HG02678 (cell line): ENCODE measurements around the gene NRXN3.
"Not testable (repeated sequence)": the region's sequence is repeated elsewhere in the genome, so short reads cannot be mapped to it uniquely, and the experiment has no call there.

Experiments
- ATAC-seq: cut with Tn5 transposase; IDR thresholded peaks from one replicate; pipeline ENCODE4 v1.9.1; 2021; ENCODE audit warnings: mild to moderate bottlenecking, moderate library complexity; ENCODE audit not compliant: unreplicated experiment

Gene NRXN3

DNA sequence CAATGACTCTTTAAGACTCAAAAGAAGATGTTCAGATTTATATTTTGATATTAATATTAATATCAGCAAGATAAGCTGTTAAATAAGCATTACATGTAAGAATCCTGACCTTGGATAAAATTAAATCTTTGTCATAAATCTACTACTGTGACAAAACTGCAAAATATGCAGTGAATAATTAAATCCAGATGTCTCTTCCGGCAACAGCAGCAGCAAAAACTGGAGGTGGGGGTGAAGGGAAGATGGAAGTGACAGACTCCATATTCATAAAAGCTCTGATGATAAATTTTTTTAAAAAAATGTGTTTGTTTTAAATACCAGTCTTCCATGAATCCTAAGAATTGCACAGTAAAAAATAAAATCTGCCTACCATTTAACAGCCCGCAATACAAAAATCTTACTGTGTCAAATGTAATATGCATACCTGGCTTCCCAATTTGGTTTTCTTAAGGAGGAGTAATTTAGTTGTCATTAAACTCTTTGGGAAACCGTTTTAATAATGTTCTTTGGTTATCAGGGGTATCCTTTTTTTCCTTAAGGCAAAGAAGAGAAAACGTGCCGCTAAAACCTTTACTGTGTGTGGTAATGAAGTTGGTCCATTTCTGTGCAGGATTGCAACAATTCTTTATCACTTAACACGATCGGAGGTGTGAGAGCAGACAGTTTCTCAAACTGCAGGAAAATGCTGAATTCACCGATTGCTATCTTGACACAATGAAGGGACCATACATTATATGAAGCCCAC, 1562.9 kb downstream of the NRXN3 start:
- ATAC-seq: no peak

DNA sequence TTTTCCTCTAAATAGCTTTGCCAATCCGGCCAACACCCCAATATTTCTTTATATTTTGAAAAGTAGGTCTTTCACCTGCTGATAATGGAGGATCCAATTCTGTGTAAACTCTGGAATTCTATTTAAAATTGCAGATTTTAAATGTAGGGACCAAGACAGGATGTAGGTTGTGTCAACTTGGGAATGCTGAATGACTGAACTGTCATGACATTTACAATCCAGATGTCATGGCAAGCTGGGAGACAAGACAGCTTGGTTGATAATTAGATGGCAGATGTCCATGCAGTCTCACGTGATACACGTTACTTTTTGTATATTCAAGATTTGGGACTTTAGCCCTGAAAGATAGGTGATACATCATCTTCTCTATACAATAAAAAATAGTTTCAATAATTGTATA, 1564.0 kb downstream of the NRXN3 start:
- no peak for ATAC-seq

GRCh38 chr14:79734656-79735055, 1564.5 kb downstream of the NRXN3 start:
- no peak for ATAC-seq

DNA sequence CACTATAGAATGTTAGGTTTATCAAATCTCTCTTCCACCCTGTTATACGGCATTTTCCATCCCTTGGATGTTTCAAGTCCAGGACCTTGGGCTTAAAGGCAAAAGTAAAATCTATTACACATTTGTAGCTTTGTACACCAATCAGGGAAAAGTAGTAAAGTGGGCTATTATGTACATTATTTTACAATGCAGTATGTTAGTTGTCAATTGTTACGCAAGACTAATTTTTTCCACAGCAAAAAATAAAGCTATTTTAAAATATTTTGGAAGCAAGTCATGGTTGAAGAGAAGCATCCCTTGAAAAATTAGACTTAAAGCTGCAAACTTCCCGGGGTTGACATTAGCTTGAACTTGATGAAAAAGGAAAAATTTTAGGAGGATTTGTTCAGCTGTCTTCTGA, 1564.9 kb downstream of the NRXN3 start:
- ATAC-seq: no peak

- no peak for ATAC-seq
Measured at GRCh38 chr14:79740066-79740601, 1570.0 kb downstream of the NRXN3 start.

GRCh38 chr14:79742142-79742541, 1572.0 kb downstream of the NRXN3 start:
- ATAC-seq: no peak

- no peak for ATAC-seq
Measured at GRCh38 chr14:79745046-79745445, 1574.9 kb downstream of the NRXN3 start.

DNA sequence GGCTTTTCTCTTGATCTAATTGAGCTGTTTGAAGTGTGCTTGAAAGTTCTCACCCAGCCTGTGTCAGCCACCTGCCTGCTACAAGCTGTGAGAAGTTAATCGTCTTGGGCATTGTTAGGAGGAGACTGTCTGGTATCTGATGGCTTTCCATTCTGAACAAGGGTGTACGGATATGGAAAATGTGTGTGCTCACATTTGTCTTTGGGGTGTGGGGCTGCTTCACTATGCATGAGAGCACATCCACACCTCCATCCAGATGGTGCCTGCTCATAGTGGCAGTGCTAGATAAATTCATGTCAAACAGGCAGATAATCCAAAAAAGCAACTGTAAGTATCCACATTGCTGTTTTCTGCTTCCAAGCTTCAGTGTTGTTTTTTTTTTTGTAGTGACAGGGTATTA, 1578.9 kb downstream of the NRXN3 start:
- ATAC-seq: no peak

- ATAC-seq: no peak
Measured at GRCh38 chr14:79758985-79759384, 1588.8 kb downstream of the NRXN3 start.

- ATAC-seq: no peak
Measured at GRCh38 chr14:79764323-79764722, 1594.2 kb downstream of the NRXN3 start.

- ATAC-seq: no peak
Measured at GRCh38 chr14:79766511-79766910, 1596.3 kb downstream of the NRXN3 start.

DNA sequence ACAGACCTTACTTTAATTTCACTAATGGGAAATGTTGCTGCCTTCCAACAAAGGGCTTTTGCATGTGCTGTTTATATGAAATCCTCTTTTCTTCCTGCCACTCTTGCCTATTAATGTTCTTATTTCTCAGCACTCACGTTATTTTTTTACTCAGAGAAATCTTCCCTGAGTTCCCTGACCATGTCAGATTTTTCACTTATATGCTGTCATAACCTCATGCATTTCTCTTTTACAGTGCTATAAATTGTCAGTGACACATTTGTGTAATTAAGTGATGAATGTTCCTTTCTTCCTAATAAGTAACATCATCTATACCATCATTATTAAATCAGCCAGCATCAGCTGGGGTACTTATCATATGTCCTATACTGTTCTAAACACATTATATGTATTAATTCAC, 1597.1 kb downstream of the NRXN3 start:
- no peak for ATAC-seq

- not testable (repeated sequence) for ATAC-seq
Measured at GRCh38 chr14:79767721-79768120, 1597.5 kb downstream of the NRXN3 start.

GRCh38 chr14:79781882-79782281, 1611.7 kb downstream of the NRXN3 start:
- ATAC-seq: no peak

DNA sequence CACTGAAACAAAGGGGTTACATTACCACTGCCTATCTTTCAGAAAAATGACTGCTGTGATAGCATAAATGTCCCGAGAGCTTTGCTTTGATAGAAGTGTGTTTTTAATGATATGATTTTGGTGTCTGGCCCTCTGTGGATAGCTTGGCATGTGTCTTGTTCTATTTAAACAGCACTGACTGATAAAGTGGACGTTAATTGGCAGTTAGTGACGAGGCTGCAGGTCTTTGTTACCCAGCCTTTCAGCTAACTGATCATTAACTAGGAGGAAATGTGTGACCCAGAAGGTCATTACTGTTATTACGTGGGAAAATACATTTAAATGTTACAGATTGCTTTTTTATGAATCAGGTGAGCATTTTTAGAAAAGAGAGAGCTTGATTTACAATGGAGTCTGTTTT, 1612.9 kb downstream of the NRXN3 start:
- no peak for ATAC-seq

- no peak for ATAC-seq
Measured at GRCh38 chr14:79786522-79786921, 1616.3 kb downstream of the NRXN3 start.

- no peak for ATAC-seq
Measured at GRCh38 chr14:79788346-79788745, 1618.2 kb downstream of the NRXN3 start.

DNA sequence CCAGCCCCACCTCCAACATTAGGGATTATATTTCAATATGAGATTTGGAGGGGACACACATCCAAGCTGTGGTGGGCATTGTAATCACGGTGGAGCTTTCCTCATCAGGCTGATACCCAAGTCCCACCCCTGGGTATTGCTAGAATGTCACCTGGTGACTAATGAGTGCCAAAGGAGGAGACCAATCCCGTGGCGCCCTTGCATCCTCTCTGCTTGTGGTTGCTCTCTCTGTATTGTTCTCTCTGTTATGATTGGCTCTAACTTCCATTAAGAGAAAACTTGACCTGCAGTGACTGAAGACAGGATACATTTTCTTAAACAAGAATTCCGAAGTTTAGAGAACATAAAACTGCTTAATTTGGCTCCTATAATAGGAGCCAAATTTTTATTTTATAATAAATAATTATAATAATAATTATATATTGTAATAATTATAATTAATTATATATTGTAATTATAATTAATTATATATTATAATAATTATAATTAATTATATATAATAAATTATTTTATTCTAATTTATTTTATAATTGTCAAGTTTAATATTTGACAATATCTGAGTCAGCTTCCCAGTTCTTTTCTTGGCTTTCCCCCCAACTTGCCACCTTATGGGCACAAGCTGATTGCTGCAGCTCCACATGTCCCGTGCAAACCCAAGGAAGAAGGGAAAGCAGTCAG, 1621.0 kb downstream of the NRXN3 start:
- no peak for ATAC-seq

DNA sequence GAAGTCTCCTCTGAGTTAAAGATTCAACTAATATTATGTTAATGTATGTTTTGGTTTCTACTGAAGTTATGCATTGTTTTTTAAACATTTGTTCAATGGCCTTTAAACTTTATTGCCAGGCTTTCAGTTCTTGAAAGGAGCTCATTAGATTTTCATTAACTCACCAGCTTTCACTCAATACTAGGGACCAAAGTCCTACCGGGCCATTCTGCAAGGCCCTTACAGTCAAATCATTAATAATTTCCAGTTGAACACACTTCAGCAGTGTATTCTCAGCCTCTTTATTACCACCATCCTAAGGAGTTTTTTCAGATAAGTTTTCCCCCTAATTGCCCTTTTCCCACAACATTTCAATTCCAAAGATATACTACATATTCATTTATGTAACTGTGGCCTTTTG, 1631.9 kb downstream of the NRXN3 start:
- no peak for ATAC-seq

DNA sequence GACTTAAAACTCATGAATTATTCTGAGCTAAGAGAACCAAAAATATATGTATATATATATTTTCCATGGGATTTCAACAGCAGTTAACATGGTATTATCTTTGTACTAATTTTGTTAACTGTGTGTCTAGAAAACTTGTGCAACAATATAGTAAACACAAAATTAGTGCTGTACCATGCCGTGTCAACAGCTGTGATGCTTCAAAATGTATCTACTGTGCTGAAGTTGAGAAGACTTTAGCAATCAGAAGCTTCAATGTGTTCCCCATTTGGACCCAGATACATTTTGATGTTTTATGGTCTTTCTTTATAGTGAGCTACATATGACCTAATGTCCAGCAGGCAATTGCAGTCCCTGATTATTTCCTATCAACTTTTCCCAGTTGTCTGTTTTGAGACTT, 1635.5 kb downstream of the NRXN3 start:
- ATAC-seq: no peak

- no peak for ATAC-seq
Measured at GRCh38 chr14:79809849-79810612, 1639.9 kb downstream of the NRXN3 start.
